SK-N-SH treated with all-trans-retinoic acid at 6 μM for 48 hours (cell line): ENCODE results near the gene GAL3ST1.

Experiments used
- ATAC-seq: fragments of 200-7000 bp; cut with Tn5 transposase; 3 replicates; pipeline ENCODE4 v1.9.1; 2020; ENCODE audit warnings: mild to moderate bottlenecking, moderate library complexity
- ARNTL ChIP-seq: fragments of 450-650 bp; formaldehyde crosslinking; IDR thresholded peaks from 2 replicates; pipeline ENCODE4 v1.5.0; 2020; ENCODE audit warnings: low read depth, mild to moderate bottlenecking, moderate library complexity, borderline replicate concordance
- BACH2 ChIP-seq: fragments of 250-450 bp; sonication (Bioruptor Pico); IDR thresholded peaks from 2 replicates; pipeline ENCODE4 v1.9.0; 2021; ENCODE audit warnings: mild to moderate bottlenecking, borderline replicate concordance
- CREB5 ChIP-seq: fragments of 250-450 bp; sonication (Bioruptor Pico); IDR thresholded peaks from 2 replicates; pipeline ENCODE4 v1.5.1; 2020; ENCODE audit warnings: low read depth, mild to moderate bottlenecking, moderate library complexity
- CSDC2 ChIP-seq: fragments of 250-450 bp; sonication (Bioruptor Pico); IDR thresholded peaks from 2 replicates; pipeline ENCODE4 v1.5.0; 2020; ENCODE audit warnings: mild to moderate bottlenecking, moderate library complexity
- CSRNP3 ChIP-seq: fragments of 250-450 bp; sonication (Bioruptor Pico); IDR thresholded peaks from 2 replicates; pipeline ENCODE4 v1.5.1; 2021; ENCODE audit warnings: mild to moderate bottlenecking, moderate library complexity
- ESRRG ChIP-seq: fragments of 250-450 bp; sonication (Bioruptor Pico); IDR thresholded peaks from 2 replicates; pipeline ENCODE4 v1.6.1; 2021; ENCODE audit warnings: mild to moderate bottlenecking
- GLIS3 ChIP-seq: fragments of 250-450 bp; sonication (Bioruptor Pico); IDR thresholded peaks from 2 replicates; pipeline ENCODE4 v1.5.0; 2020; ENCODE audit warnings: mild to moderate bottlenecking, moderate library complexity
- OSR1 ChIP-seq: fragments of 250-450 bp; sonication (Bioruptor Pico); IDR thresholded peaks from 2 replicates; pipeline ENCODE4 v1.8.0; 2022; ENCODE audit warnings: moderate library complexity, mild to moderate bottlenecking, inconsistent platforms
- PATZ1 ChIP-seq: fragments of 250-450 bp; sonication (Bioruptor Pico); IDR thresholded peaks from 2 replicates; pipeline ENCODE4 v1.8.0; 2020; ENCODE audit warnings: mild to moderate bottlenecking, moderate library complexity, borderline replicate concordance
- POU6F1 ChIP-seq: fragments of 250-450 bp; sonication (Bioruptor Pico); IDR thresholded peaks from 2 replicates; pipeline ENCODE4 v1.8.0; 2021; ENCODE audit warnings: low read depth, mild to moderate bottlenecking, moderate library complexity, borderline replicate concordance
- PPARA ChIP-seq: fragments of 250-450 bp; sonication (Bioruptor Pico); IDR thresholded peaks from 2 replicates; pipeline ENCODE4 v1.5.0; 2020; ENCODE audit warnings: mild to moderate bottlenecking, borderline replicate concordance
- RARB ChIP-seq: fragments of 250-450 bp; sonication (Bioruptor Pico); IDR thresholded peaks from 2 replicates; pipeline ENCODE4 v1.8.0; 2021; ENCODE audit warnings: mild to moderate bottlenecking, moderate library complexity
- SNAI2 ChIP-seq: fragments of 250-450 bp; sonication (Bioruptor Pico); IDR thresholded peaks from 2 replicates; pipeline ENCODE4 v1.5.0; 2020; ENCODE audit warnings: mild to moderate bottlenecking, moderate library complexity
- TOX ChIP-seq: fragments of 250-450 bp; sonication (Bioruptor Pico); IDR thresholded peaks from 2 replicates; pipeline ENCODE4 v1.8.0; 2021; ENCODE audit warnings: mild to moderate bottlenecking, moderate library complexity, borderline replicate concordance
- TSHZ2 ChIP-seq: fragments of 250-450 bp; sonication (Bioruptor Pico); IDR thresholded peaks from 2 replicates; pipeline ENCODE4 v1.5.0; 2020; ENCODE audit warnings: mild to moderate bottlenecking, moderate library complexity
- ZC3H10 ChIP-seq: fragments of 250-450 bp; sonication (Bioruptor Pico); IDR thresholded peaks from 2 replicates; pipeline ENCODE4 v1.5.1; 2021; ENCODE audit warnings: mild to moderate bottlenecking, moderate library complexity
- ZFP3 ChIP-seq: fragments of 250-450 bp; sonication (Bioruptor Pico); IDR thresholded peaks from 2 replicates; pipeline ENCODE4 v1.5.0; 2020; ENCODE audit warnings: mild to moderate bottlenecking, moderate library complexity
- ZFP30 ChIP-seq: fragments of 450-650 bp; formaldehyde crosslinking; IDR thresholded peaks from 2 replicates; pipeline ENCODE4 v1.5.0; 2022; ENCODE audit warnings: mild to moderate bottlenecking, moderate library complexity
- ZNF565 ChIP-seq: fragments of 450-650 bp; formaldehyde crosslinking; conservative IDR thresholded peaks from 2 replicates; pipeline ENCODE4 v1.5.0; 2020; ENCODE audit warnings: low read depth, mild to moderate bottlenecking, moderate library complexity
- ZNF70 ChIP-seq: fragments of 450-650 bp; formaldehyde crosslinking; IDR thresholded peaks from 2 replicates; pipeline ENCODE4 v1.5.0; 2020; ENCODE audit warnings: mild to moderate bottlenecking, moderate library complexity
- ZNF8 ChIP-seq: fragments of 450-650 bp; formaldehyde crosslinking; IDR thresholded peaks from 2 replicates; pipeline ENCODE4 v1.5.0; 2020; ENCODE audit warnings: mild to moderate bottlenecking, moderate library complexity

GAL3ST1 gene

GRCh38 chr22:30516273-30516672 lies 58.2 kb downstream of the GAL3ST1 start:
- TF ChIP-seq ZNF8 (CRISPR knock-in tag): no peak
- TF ChIP-seq ZFP30 (CRISPR knock-in tag): no peak
- no peak for TF ChIP-seq PPARA
- TF ChIP-seq OSR1 (CRISPR knock-in tag): no peak
- TF ChIP-seq ZFP3 (CRISPR knock-in tag): no peak
- no peak for TF ChIP-seq ZNF565
- TF ChIP-seq CREB5: no peak
- ATAC-seq: no peak

GRCh38 chr22:30514252-30514651 lies 60.2 kb downstream of the GAL3ST1 start:
- ATAC-seq: no peak
- no peak for TF ChIP-seq TOX (CRISPR knock-in tag)
- no peak for TF ChIP-seq GLIS3
- TF ChIP-seq ZC3H10 (CRISPR knock-in tag): no peak
- no peak for TF ChIP-seq CREB5
- TF ChIP-seq CSDC2 (CRISPR knock-in tag): no peak
- TF ChIP-seq ZNF70: no peak
- no peak for TF ChIP-seq POU6F1 (CRISPR knock-in tag)
- no peak for TF ChIP-seq ZNF8 (CRISPR knock-in tag)
- TF ChIP-seq SNAI2 (CRISPR knock-in tag): no peak
- TF ChIP-seq OSR1 (CRISPR knock-in tag): no peak
- TF ChIP-seq ESRRG (CRISPR knock-in tag): no peak
- no peak for TF ChIP-seq RARB (CRISPR knock-in tag)
- no peak for TF ChIP-seq ZFP30 (CRISPR knock-in tag)
- no peak for TF ChIP-seq CSRNP3 (CRISPR knock-in tag)
- TF ChIP-seq TSHZ2: no peak

- TF ChIP-seq ZFP30 (CRISPR knock-in tag) (no peak), PATZ1 (CRISPR knock-in tag) (no peak), ZNF565 (no peak), OSR1 (CRISPR knock-in tag) (no peak), GLIS3 (no peak), ARNTL (CRISPR knock-in tag) (no peak), TOX (CRISPR knock-in tag) (no peak), TSHZ2 (no peak), CSRNP3 (CRISPR knock-in tag) (no peak), PPARA (no peak), BACH2 (CRISPR knock-in tag) (no peak), RARB (CRISPR knock-in tag) (no peak)
- TF ChIP-seq, all 23 proteins: peak for 0
These were observed 61.0 kb downstream of the GAL3ST1 start for GRCh38 chr22:30513462-30513861.

More at GRCh38 chr22:30513462-30513861, 61.0 kb downstream of the GAL3ST1 start:
- no peak for ATAC-seq
